HG03354 (cell line): ENCODE data around the gene GDPD1.
A peak's percentile ranks its signal among the peaks of the same experiment; 100 is the strongest.
"Not testable (repeated sequence)": the region's sequence is repeated elsewhere in the genome, so short reads cannot be mapped to it uniquely, and the experiment has no call there.

ENCODE experiments used
- ATAC-seq: cut with Tn5 transposase; IDR thresholded peaks from one replicate; pipeline ENCODE4 v1.9.1; 2021; ENCODE audit warnings: mild to moderate bottlenecking; ENCODE audit not compliant: unreplicated experiment, poor library complexity, severe bottlenecking

Gene GDPD1

DNA sequence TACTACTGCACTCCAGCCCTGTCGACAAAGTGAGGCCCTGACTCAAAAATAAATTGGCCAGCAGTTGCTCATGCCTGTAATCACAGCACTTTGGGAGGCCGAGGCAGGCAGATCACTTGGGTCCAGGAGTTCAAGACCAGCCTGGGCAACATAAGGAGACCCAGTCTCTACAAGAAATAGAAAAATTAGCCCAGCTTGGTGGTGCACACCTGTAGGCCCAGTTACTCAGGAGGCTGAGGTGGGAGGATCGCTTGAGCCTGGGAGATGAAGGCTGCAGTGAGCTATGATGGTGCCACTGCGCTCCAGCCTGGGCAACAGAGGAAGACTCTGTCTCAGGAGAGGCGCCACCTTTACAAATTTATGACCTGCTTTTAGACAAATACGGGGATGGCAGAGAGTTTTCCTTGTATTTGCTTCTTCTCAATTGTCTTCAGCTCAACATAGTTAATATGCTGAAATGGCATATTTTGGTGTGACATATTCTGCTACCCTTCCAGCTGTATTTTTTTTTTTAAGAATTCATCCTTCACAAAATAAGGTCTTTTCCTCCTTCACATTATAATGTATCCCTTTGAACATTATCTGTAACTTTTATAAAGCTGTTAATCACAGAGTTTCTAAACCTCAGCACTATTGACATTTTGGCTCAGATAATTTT is 90.1 kb downstream of the GDPD1 start:
- no peak for ATAC-seq

DNA sequence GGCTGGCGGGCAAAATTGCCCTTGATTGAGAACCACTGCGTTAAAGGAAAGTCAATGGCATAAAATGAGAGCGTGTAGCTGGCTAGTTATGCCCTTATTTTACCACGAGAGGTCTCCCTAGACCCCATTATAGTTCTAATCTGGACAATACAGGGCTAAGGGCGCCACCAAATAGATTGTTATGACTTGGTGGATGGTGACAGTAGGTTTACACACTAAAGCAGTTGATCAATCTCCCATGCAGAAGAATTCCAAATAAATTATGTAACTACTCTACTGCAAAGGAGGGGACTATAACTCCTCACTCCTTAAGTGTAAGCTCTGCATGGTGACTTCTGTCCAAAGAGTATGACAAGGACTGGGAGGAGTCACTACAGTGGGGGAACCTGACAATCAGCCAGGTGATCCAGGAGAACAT is 90.7 kb downstream of the GDPD1 start:
- peak; percentile 49 for ATAC-seq

DNA sequence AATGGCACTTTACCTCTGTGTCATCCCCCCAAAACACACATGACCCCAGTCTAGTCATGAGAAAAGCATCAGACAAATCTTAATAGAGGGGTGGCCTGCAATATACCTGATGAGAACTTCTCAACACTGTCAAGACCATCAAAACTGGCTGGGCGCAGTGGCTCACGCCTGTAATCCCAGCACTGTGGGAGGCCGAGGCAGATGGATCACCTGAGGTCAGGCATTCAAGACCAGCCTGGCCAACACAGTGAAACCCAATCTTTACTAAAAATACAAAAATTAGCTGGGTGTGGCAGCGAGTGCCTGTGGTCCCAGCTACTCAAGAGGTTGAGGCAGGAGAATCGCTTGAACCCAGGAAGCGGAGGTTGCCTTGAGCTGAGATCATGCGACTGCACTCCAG is 91.2 kb downstream of the GDPD1 start:
- not testable (repeated sequence) for ATAC-seq

DNA sequence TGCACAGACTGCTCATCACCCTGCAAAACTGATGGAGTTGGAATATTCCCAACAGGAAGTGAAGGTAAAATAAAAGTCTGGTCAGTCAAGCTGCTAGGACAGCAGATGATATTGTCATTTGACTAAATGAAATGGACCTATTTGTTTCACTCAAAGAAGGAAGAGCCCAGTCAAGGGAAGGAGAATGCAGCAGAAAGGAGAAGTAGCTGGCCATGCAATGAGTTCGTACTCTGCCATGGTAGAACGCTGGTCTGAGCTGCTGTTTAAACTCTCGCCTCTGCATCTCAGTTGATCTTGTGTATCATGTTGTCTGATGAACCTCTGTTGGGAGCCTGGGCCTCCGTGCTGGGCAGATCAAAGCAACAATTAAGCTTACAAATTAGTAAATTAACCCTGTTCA is 95.6 kb downstream of the GDPD1 start:
- no peak for ATAC-seq
